ENCODE measurements around the gene NPDC1.

NPDC1 gene

DNA sequence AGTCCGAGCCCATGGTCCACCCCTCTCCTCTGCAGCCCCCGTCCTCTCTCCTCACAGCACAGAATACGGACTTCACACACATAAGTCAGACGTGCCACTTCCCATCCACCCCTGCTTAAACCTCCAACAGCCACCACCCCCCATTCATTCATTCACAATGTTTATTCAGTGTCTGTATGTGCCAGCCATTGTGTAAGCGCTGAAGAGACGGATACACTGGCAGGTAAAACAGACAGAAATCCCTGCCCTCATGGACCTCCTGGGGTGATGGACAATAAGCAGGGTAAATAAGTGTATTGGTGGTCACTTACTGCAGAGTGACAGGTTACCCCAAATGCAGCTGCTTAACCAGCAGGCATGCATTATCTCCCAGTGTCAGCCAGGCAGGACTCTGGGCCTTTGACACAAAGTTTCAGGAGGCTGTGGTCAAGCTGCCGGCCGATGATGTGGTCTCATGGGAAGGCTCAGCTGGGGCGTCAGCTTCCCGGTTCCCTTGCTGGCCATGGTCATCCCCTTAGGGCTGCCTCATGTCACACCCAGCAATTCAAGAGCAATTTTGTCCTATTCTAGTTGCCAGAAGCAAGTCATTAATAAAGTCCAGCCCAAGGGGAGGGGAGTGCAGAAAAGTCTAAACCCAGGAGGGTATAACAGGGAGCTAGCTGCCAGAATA is 55.6 kb downstream of the NPDC1 start:
- no peak for DNase-seq

Data from NCI-H226 (cell line).